Esophagus muscularis mucosa (tissue), 4 donors: ENCODE data around the gene PTPRN2. TPM values are rescaled to one million over a fixed set of nuclear protein-coding genes. Genes with fewer than 3 reads are reported as not detected.

Source experiments
- DNase-seq: peaks from one replicate; pipeline ENCODE4 v3.0.0-alpha.2; 2017; ENCODE audit errors: extremely low spot score
- H3K27ac ChIP-seq, 4 donors: fragments of 200-600 bp; sonication (generic); replicated peaks in 1 of 4; 1 replicate in 3 of 4; 2 replicates in 1 of 4; pipeline ENCODE4 v1.5.1; 2016 to 2019; ENCODE audit warnings: mild to moderate bottlenecking in 1 of 4
- H3K27me3 ChIP-seq, 4 donors: fragments of 200-600 bp; sonication (generic); one replicate each; pipeline versions ENCODE4 v1.5.1 to v1.6.0; 2016 to 2019
- H3K36me3 ChIP-seq, 4 donors: fragments of 200-600 bp; sonication (generic); one replicate each; pipeline ENCODE4 v1.5.1; 2016 to 2019
- H3K4me1 ChIP-seq, 4 donors: fragments of 200-600 bp; sonication (generic); one replicate each; pipeline ENCODE4 v1.5.1; 2016 to 2019
- H3K4me3 ChIP-seq, 4 donors: fragments of 200-600 bp; sonication (generic); 1 replicate in 2 of 4; 2 replicates in 2 of 4; pipeline ENCODE4 v1.5.1; 2016 to 2019; ENCODE audit warnings: mild to moderate bottlenecking in 4 of 4, moderate library complexity in 1 of 4
- H3K9me3 ChIP-seq, 4 donors: fragments of 200-600 bp; sonication (generic); 1 replicate in 3 of 4; 2 replicates in 1 of 4; pipeline ENCODE4 v1.5.1; 2016 to 2019
- EP300 ChIP-seq: sonication (generic); formaldehyde crosslinking; IDR thresholded peaks from one replicate; pipeline ENCODE4 v1.6.1; 2017; ENCODE audit warnings: antibody characterized with exemption
- POLR2A ChIP-seq: fragments of 450-650 bp; IDR thresholded peaks from one replicate; pipeline ENCODE4 v1.6.1; 2017; ENCODE audit warnings: antibody characterized with exemption, moderate library complexity, mild to moderate bottlenecking, low read depth
- POLR2AphosphoS5 ChIP-seq, 2 donors: sonication (generic); formaldehyde crosslinking; IDR thresholded peaks; one replicate each; pipeline ENCODE4 v1.6.1; 2017; ENCODE audit warnings: antibody characterized with exemption in 2 of 2
- WGBS: methylation state at CpG from one replicate; pipeline ENCODE4 v1.1.5; 2018; 5-methylcytosine and 5-hydroxymethylcytosine counted together
- intact Hi-C: fragments of 100-400 bp; cut with DNase I; formaldehyde crosslinking; loops from one replicate; pipeline ENCODE4 v1.15.1; 2023
- total RNA-seq, 4 donors: library from RNA; depleted of rRNA; stranded (reverse); fragments of >200 nt; gene quantifications; one replicate each; pipeline versions ENCODE4 v1.1.0 to v1.2.1, GENCODE V29; 2016
- TF ChIP-seq, protein P1 (sequence below), 3 experiments: fragments of 200-600 bp in 2 of 3; fragments of 450-650 bp in 1 of 3; sonication (generic) in 2 of 3; IDR thresholded peaks; one replicate each; pipeline ENCODE4 v1.5.1; 2017 to 2019; ENCODE audit warnings: antibody characterized with exemption in 3 of 3, mild to moderate bottlenecking in 2 of 3, moderate library complexity in 1 of 3

PTPRN2 gene
- total RNA-seq, 4 donors from 2014 or later: 2.1 to 3.1 (median 3.1) TPM

- TF ChIP-seq EP300 (no peak), POLR2A (no peak), POLR2AphosphoS5 (IDR thresholded peaks at IDR 0.05) (no peak)
- TF ChIP-seq, protein P1, sequence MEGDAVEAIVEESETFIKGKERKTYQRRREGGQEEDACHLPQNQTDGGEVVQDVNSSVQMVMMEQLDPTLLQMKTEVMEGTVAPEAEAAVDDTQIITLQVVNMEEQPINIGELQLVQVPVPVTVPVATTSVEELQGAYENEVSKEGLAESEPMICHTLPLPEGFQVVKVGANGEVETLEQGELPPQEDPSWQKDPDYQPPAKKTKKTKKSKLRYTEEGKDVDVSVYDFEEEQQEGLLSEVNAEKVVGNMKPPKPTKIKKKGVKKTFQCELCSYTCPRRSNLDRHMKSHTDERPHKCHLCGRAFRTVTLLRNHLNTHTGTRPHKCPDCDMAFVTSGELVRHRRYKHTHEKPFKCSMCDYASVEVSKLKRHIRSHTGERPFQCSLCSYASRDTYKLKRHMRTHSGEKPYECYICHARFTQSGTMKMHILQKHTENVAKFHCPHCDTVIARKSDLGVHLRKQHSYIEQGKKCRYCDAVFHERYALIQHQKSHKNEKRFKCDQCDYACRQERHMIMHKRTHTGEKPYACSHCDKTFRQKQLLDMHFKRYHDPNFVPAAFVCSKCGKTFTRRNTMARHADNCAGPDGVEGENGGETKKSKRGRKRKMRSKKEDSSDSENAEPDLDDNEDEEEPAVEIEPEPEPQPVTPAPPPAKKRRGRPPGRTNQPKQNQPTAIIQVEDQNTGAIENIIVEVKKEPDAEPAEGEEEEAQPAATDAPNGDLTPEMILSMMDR (IDR thresholded peaks at IDR 0.05): no peak
- intact Hi-C loops: no loop called here
These were observed 1067.4 kb downstream of the PTPRN2 start for GRCh38 chr7:157520249-157520648.

DNA sequence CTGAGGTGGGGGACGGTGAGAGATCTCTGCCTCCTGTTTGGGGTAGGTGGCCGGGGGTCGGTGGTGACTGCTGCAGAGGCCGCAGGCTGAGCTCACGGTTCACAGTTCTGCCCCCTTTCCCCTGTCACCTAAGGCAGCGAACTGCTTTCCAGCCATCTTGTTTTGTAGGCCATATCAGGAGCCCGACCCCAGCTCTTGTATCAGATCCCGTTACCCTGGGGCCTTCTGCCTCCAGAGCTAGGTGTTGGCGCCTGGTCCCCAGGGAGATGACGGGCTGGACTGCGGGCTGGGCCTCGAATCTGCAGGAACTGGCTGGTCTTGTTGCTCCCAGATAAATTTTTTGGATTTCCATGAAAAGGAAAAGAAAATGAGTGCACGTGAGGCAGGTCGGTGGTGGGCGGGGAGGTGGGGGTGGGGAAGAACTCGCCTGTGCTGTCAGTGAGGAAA lies 1067.8 kb downstream of the PTPRN2 start:
- H3K4me1 ChIP-seq: no peaks in the 10 kb centered on the region
- WGBS: 68% methylated on average over 10 of the region's 16 CpGs
- H3K27ac ChIP-seq: no peak overlapping the region
- H3K9me3 ChIP-seq: no peaks in the 10 kb centered on the region
- H3K36me3 ChIP-seq: no peaks in the 10 kb centered on the region
- no peak overlapping the region for H3K4me3 ChIP-seq
- peaks cover 0 to 63% (median 0%) of the 10 kb centered on the region in 4 donors for H3K27me3 ChIP-seq
- intact Hi-C loops: no loop called here
- TF ChIP-seq, protein P1 (IDR thresholded peaks at IDR 0.05): no peak
- TF ChIP-seq POLR2AphosphoS5 (IDR thresholded peaks at IDR 0.05) (no peak), EP300 (no peak), POLR2A (no peak)
- DNase-seq: no peak

More at GRCh38 chr7:157520249-157520648, 1067.4 kb downstream of the PTPRN2 start:
- DNase-seq: no peak
- Histone ChIP-seq H3K4me3 (no peak overlapping the region), H3K9me3 (no peaks in the 10 kb centered on the region), H3K27ac (no peak overlapping the region), H3K27me3 (peaks cover 0 to 63% (median 0%) of the 10 kb centered on the region in 4 donors), H3K4me1 (no peaks in the 10 kb centered on the region), H3K36me3 (no peaks in the 10 kb centered on the region)
- WGBS: 90% methylated on average over 8 of the region's 8 CpGs

- Histone ChIP-seq H3K27ac (no peak overlapping the region), H3K27me3 (peaks cover 0 to 64% (median 0%) of the 10 kb centered on the region in 4 donors), H3K9me3 (no peaks in the 10 kb centered on the region), H3K36me3 (no peaks in the 10 kb centered on the region), H3K4me1 (no peaks in the 10 kb centered on the region), H3K4me3 (no peak overlapping the region)
- TF ChIP-seq, protein P1 (IDR thresholded peaks at IDR 0.05): no peak
- TF ChIP-seq POLR2A (no peak), POLR2AphosphoS5 (IDR thresholded peaks at IDR 0.05) (no peak), EP300 (no peak)
- WGBS: 74% methylated on average over 10 of the region's 10 CpGs
- intact Hi-C loops: no loop called here
- no peak for DNase-seq
These were observed 1068.4 kb downstream of the PTPRN2 start for GRCh38 chr7:157519246-157519645.

DNA sequence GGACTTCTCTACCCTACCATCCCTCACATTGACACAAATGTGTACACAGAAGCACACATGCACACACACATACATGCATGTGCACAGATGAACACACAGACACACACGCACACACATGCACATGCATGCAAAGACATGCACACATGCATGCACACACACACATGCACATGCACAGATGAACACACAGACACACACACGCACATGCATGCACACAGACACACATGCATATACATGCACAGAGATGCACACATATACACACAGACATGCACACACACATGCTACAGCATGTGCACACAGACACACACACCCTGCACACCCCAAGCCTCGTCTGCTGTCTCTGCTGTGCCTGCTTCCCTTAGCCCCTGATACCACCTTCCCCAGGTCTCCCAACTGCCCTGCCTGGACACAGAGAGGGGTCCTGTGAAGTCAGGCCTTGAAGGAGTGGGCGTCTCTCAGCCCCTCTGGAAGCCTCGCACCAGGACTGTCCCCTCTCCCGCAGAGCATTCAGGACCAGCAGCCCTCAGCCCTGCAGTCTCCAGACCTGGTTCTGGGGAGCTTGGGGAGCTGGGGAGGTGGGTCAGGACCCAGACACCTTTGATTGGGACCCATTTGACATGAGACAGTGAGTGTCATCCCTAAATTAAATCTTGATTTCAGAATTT lies 1069.0 kb downstream of the PTPRN2 start:
- Histone ChIP-seq H3K27me3 (peaks cover 0 to 59% (median 0%) of the 10 kb centered on the region in 4 donors), H3K4me3 (no peak overlapping the region), H3K4me1 (no peaks in the 10 kb centered on the region), H3K36me3 (no peaks in the 10 kb centered on the region), H3K9me3 (peaks cover 0 to under 1% (median 0%) of the 10 kb centered on the region in 4 donors), H3K27ac (no peak overlapping the region)
- DNase-seq: no peak
- TF ChIP-seq, protein P1 (IDR thresholded peaks at IDR 0.05): no peak
- TF ChIP-seq POLR2A (no peak), EP300 (no peak), POLR2AphosphoS5 (IDR thresholded peaks at IDR 0.05) (no peak)
- WGBS: 89% methylated on average over 6 of the region's 6 CpGs
- intact Hi-C loops: no loop called here
